GM06990 (cell line): ENCODE data around the gene MX2.
"Not testable (repeated sequence)": the region's sequence is repeated elsewhere in the genome, so short reads cannot be mapped to it uniquely, and the experiment has no call there.

ENCODE experiments used
- DNase-seq: peaks from one replicate; pipeline ENCODE4 v3.0.0-alpha.2; 2011; ENCODE audit not compliant: insufficient read length; ENCODE audit errors: extremely low read depth
- H3K27me3 ChIP-seq: replicated peaks from 2 replicates; pipeline ENCODE4 v1.6.0; 2011; ENCODE audit warnings: low read length; ENCODE audit not compliant: control insufficient read depth, insufficient read depth
- H3K36me3 ChIP-seq: 2 replicates; pipeline ENCODE4 v1.5.1; 2011; ENCODE audit warnings: low read length; ENCODE audit not compliant: control insufficient read depth, insufficient read depth
- H3K4me3 ChIP-seq: replicated peaks from 2 replicates; pipeline ENCODE4 v1.5.1; 2011; ENCODE audit warnings: low read depth, mild to moderate bottlenecking, control low read depth, low read length
- CTCF ChIP-seq: IDR thresholded peaks from 2 replicates; pipeline ENCODE4 v1.5.1; 2011; ENCODE audit warnings: low read length, control low read depth, mild to moderate bottlenecking, inconsistent platforms; ENCODE audit not compliant: insufficient read depth, poor library complexity, severe bottlenecking

The MX2 gene

GRCh38 chr21:41350436-41351155, 11.2 kb upstream of the MX2 start:
- TF ChIP-seq CTCF = no peak
- no peak for DNase-seq
- H3K27me3 ChIP-seq = no peaks in the 10 kb centered on the region; the same call in none of the 2 replicates
- H3K36me3 ChIP-seq = no peaks in the 10 kb centered on the region
- no peak overlapping the region for H3K4me3 ChIP-seq

GRCh38 chr21:41357546-41357945, 4.3 kb upstream of the MX2 start:
- no peak overlapping the region for H3K4me3 ChIP-seq
- no peaks in the 10 kb centered on the region for H3K27me3 ChIP-seq
- H3K36me3 ChIP-seq = no peaks in the 10 kb centered on the region
- TF ChIP-seq CTCF = no peak
- DNase-seq = no peak

- H3K27me3 ChIP-seq = no peaks in the 10 kb centered on the region
- H3K36me3 ChIP-seq = no peaks in the 10 kb centered on the region
- TF ChIP-seq CTCF = no peak
- DNase-seq = no peak
- no peak overlapping the region for H3K4me3 ChIP-seq
Observed at GRCh38 chr21:41358193-41359166, 3.3 kb upstream of the MX2 start.

GRCh38 chr21:41359286-41359685, 2.5 kb upstream of the MX2 start:
- H3K36me3 ChIP-seq = no peaks in the 10 kb centered on the region
- H3K27me3 ChIP-seq = no peaks in the 10 kb centered on the region
- no peak overlapping the region for H3K4me3 ChIP-seq
- no peak for DNase-seq
- no peak for TF ChIP-seq CTCF

- not testable (repeated sequence) for H3K4me3 ChIP-seq, H3K36me3 ChIP-seq, DNase-seq, H3K27me3 ChIP-seq
Observed at GRCh38 chr21:41359754-41360071, 2.1 kb upstream of the MX2 start.
